OCI-LY7 (cell line): ENCODE measurements around the gene ATP1B1. TPM values are rescaled to one million over a fixed set of nuclear protein-coding genes. Genes with fewer than 3 reads are reported as not detected.

Source experiments
- BruUV-seq: library from RNA; stranded (reverse); fragments of 400-500 nt; replicated peaks from 2 replicates; lab custom pipeline; 2021; lab: Mats Ljungman, UMichigan
- CTCF ChIA-PET: fragments of 300-600 bp; sonication (Branson Sonifier 250); formaldehyde crosslinking; loops from one replicate; lab custom pipeline; 2022; ENCODE audit warnings: antibody characterized with exemption; ENCODE audit not compliant: unreplicated experiment; lab: Charles Lee
- POLR2A ChIA-PET: fragments of 300-600 bp; sonication (Branson Sonifier 250); formaldehyde crosslinking; loops from one replicate; lab custom pipeline; 2022; ENCODE audit warnings: antibody characterized with exemption; lab: Charles Lee
- DNase-seq: peaks from one replicate; pipeline ENCODE4 v3.0.0-alpha.2; 2015; ENCODE audit warnings: low spot score
- H2AFZ ChIP-seq: fragments of 200-600 bp; sonication (generic), shearing (Covaris generic); 2 replicates; pipeline ENCODE4 v1.6.1; 2014; ENCODE audit warnings: mild to moderate bottlenecking, antibody characterized with exemption, low read length, moderate library complexity
- H3K27ac ChIP-seq: fragments of 200-600 bp; sonication (generic); 2 replicates; pipeline ENCODE4 v1.5.1; 2014; ENCODE audit warnings: mixed run types, low read depth, mild to moderate bottlenecking, moderate library complexity, low read length, inconsistent platforms; ENCODE audit not compliant: poor library complexity, severe bottlenecking
- H3K36me3 ChIP-seq: fragments of 200-600 bp; sonication (generic); 2 replicates; pipeline ENCODE4 v1.6.1; 2014; ENCODE audit warnings: mild to moderate bottlenecking, antibody characterized with exemption, low read length, moderate library complexity, mixed read lengths; ENCODE audit not compliant: insufficient read depth
- H3K4me1 ChIP-seq: fragments of 200-600 bp; sonication (generic); 2 replicates; pipeline ENCODE4 v1.5.1; 2014; ENCODE audit warnings: mild to moderate bottlenecking, low read length; ENCODE audit not compliant: insufficient read depth, poor library complexity, severe bottlenecking
- H3K4me2 ChIP-seq: fragments of 200-600 bp; sonication (generic); 2 replicates; pipeline ENCODE4 v1.6.1; 2014; ENCODE audit warnings: mild to moderate bottlenecking, low read length
- H3K4me3 ChIP-seq: fragments of 200-600 bp; sonication (generic); 2 replicates; pipeline ENCODE4 v1.5.1; 2014; ENCODE audit warnings: mild to moderate bottlenecking, low read depth, low read length; ENCODE audit not compliant: poor library complexity, severe bottlenecking
- H3K79me2 ChIP-seq: fragments of 200-600 bp; sonication (generic); 2 replicates; pipeline ENCODE4 v1.6.1; 2016; ENCODE audit warnings: low read depth, mild to moderate bottlenecking, low read length, moderate library complexity, mixed read lengths; ENCODE audit not compliant: insufficient read depth
- H3K9me2 ChIP-seq: fragments of 200-600 bp; sonication (generic); 2 replicates; pipeline ENCODE4 v1.6.1; 2016; ENCODE audit warnings: mild to moderate bottlenecking, low read length, mixed read lengths; ENCODE audit not compliant: insufficient read depth
- H3K9me3 ChIP-seq: fragments of 200-600 bp; sonication (generic); 2 replicates; pipeline ENCODE4 v1.6.1; 2014; ENCODE audit warnings: mild to moderate bottlenecking, mixed run types, low read length, mixed read lengths
- H4K20me1 ChIP-seq: fragments of 200-600 bp; sonication (generic); 2 replicates; pipeline ENCODE4 v1.6.1; 2014; ENCODE audit warnings: mild to moderate bottlenecking, antibody characterized with exemption, low read length, moderate library complexity, mixed read lengths; ENCODE audit not compliant: insufficient read depth
- CTCF ChIP-seq: fragments of 200-600 bp; sonication (generic); conservative IDR thresholded peaks from 2 replicates; pipeline ENCODE4 v1.5.1; 2014; ENCODE audit warnings: mild to moderate bottlenecking, antibody characterized with exemption, low read length, moderate library complexity, mixed read lengths
- EZH2phosphoT487 ChIP-seq: fragments of 200-600 bp; sonication (generic); IDR thresholded peaks from 2 replicates; pipeline ENCODE4 v1.6.1; 2018; ENCODE audit warnings: low read depth, borderline replicate concordance, mild to moderate bottlenecking, mixed run types, antibody characterized with exemption, low read length, moderate library complexity, mixed read lengths
- intact Hi-C: fragments of 100-400 bp; cut with micrococcal nuclease; formaldehyde crosslinking; loops from one replicate; pipeline ENCODE4 v1.10.0; 2022; ENCODE audit not compliant: unreplicated experiment
- total RNA-seq, 2 experiments: library from RNA; depleted of rRNA in 1 of 2; stranded (reverse); fragments of >200 nt in 1 of 2; shearing (Covaris generic) in 1 of 2; gene quantifications; 2 replicates each; pipeline ENCODE4 v1.2.3, GENCODE V29; 2014 to 2022

The ATP1B1 gene
- total RNA-seq, 2 experiments from 2014 or later = 17.5 to 22.5 TPM

- Histone ChIP-seq H2AFZ (peak overlapping the region; percentile 58; the same call in 1 of the 2 replicates), H3K4me3 (peak overlapping the region; percentile 94)
- intact Hi-C loops = loop anchor here (5.0 kb wide), 6 partner anchors 238 to 1423 kb away; partner anchors contain the start of genes BLZF1, GORAB, NME7 and SCYL3
Measured at GRCh38 chr1:169109561-169110134, 3.2 kb downstream of the ATP1B1 start.

GRCh38 chr1:169110236-169110635 lies 3.7 kb downstream of the ATP1B1 start:
- POLR2A ChIA-PET = interaction anchor here (1.2 to 4.9 kb wide), 3 partner anchors 10 to 29 kb away, joined by 4 to 17 read pairs (median 8); no protein-coding TSS in a partner anchor

More at GRCh38 chr1:169109561-169110134, 3.2 kb downstream of the ATP1B1 start:
- peaks cover 36% of the 10 kb centered on the region for H3K36me3 ChIP-seq
- peak overlapping the region; percentile 91 for H3K27ac ChIP-seq
- BruUV-seq = no TSS peak
- H4K20me1 ChIP-seq = no peaks in the 10 kb centered on the region
- H3K4me2 ChIP-seq = peak overlapping the region; percentile 93
- H3K79me2 ChIP-seq = peaks cover 56% of the 10 kb centered on the region
- peak; percentile 30 for DNase-seq
- ChIA-PET POLR2A (interaction anchor here (0.9 to 4.9 kb wide), 3 partner anchors 10 to 1407 kb away, joined by 3 to 17 read pairs (median 8); no protein-coding TSS in a partner anchor), CTCF (interaction anchor here (0.5 kb wide), 2 partner anchors 70 to 236 kb away, joined by 4 to 5 read pairs; no protein-coding TSS in a partner anchor)
- peaks cover 5% of the 10 kb centered on the region; the same call in 1 of the 2 replicates for H3K9me3 ChIP-seq
- H3K9me2 ChIP-seq = no peaks in the 10 kb centered on the region
- TF ChIP-seq EZH2phosphoT487 (no peak), CTCF (peak; percentile 11; the same call in 1 of the 2 replicates)
- H3K4me1 ChIP-seq = peaks cover 65% of the 10 kb centered on the region

More at GRCh38 chr1:169110236-169110635, 3.7 kb downstream of the ATP1B1 start:
- peaks cover 64% of the 10 kb centered on the region for H3K4me1 ChIP-seq
- H3K36me3 ChIP-seq = peaks cover 42% of the 10 kb centered on the region
- H2AFZ ChIP-seq = peak overlapping the region; percentile 58; the same call in 1 of the 2 replicates
- no TSS peak for BruUV-seq
- peak overlapping the region; percentile 94 for H3K4me3 ChIP-seq
- no peak for DNase-seq
- no peak for TF ChIP-seq EZH2phosphoT487
- TF ChIP-seq CTCF = no peak
- no peaks in the 10 kb centered on the region for H3K9me2 ChIP-seq
- peaks cover 56% of the 10 kb centered on the region for H3K79me2 ChIP-seq
- CTCF ChIA-PET = no interaction called here
- H4K20me1 ChIP-seq = no peaks in the 10 kb centered on the region
- peak overlapping the region; percentile 93 for H3K4me2 ChIP-seq
- intact Hi-C loops = loop anchor here (5.0 kb wide), 1 partner anchor 883 kb away; the partner anchor contains the start of gene SFT2D2
- H3K27ac ChIP-seq = peak overlapping the region; percentile 91
- H3K9me3 ChIP-seq = peaks cover 6% of the 10 kb centered on the region; the same call in 1 of the 2 replicates
